Activated CD8-positive, alpha-beta memory T cell treated with anti-CD3 and anti-CD28 coated beads for 4 hours (primary cell): ENCODE data around the gene ATF7.
"Not testable (repeated sequence)": the region's sequence is repeated elsewhere in the genome, so short reads cannot be mapped to it uniquely, and the experiment has no call there.

Experiments used
- DNase-seq, 2 donors: peaks; one replicate each; pipeline ENCODE4 v3.0.0-alpha.2; 2020; ENCODE audit warnings: low read depth in 2 of 2

Gene ATF7

DNA sequence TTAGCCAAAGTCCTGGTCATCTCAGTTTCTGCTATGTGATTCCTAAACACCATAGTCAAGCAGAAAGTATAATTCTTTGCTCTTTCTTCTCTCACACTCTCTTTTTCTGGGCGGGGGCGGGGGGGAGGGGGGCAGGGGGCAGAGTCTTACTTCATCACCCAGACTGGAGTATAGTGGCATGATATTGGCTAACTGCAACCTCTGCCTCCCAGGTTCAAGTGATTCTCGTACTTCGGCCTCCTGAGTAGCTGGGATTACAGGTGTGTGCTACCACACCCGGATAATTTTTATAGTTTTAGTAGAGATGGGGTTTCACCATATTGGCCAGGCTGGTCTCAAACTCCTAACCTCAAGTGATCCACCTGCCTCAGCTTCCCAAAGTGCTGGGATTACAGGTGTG lies 60.8 kb downstream of the ATF7 start:
- DNase-seq, result not testable (repeated sequence)

DNA sequence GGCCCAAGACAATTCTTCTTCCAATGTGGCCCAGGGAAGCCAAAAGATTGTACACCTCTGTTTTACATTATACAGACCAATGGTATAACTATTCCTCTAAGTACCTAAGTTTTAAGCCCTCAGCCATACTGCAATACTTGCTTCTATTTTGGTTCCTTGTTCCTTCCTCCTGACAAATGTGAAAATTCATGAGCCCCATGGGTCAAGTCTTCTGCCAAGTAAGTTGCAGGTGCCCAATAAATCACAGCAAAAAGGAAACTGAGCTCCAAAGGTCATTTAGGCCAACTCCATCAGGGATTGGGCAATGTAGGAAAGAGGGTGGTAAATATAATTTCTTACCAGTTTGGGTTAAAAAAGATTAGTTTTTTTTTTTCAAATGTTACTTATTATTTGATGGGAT lies 61.2 kb downstream of the ATF7 start:
- DNase-seq, result no peak

DNA sequence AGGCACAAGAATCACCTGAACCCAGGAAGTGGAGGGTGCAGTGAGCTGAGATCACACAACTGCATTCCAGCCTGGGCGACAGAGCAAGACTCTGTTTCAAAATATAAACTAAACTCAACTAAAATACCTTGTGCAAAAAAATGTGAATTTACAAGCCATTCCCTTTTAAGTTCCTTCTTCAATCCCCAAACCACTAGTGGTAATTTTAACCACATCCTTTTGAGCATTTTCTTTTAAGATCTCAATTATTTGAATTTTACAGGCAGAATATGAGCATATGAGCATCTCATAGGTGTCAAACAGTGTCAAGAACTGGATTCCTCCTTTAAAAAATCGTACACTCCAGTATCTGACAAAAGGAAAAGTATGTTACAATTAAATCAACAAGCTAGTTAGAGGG lies 61.9 kb downstream of the ATF7 start:
- no peak for DNase-seq

DNA sequence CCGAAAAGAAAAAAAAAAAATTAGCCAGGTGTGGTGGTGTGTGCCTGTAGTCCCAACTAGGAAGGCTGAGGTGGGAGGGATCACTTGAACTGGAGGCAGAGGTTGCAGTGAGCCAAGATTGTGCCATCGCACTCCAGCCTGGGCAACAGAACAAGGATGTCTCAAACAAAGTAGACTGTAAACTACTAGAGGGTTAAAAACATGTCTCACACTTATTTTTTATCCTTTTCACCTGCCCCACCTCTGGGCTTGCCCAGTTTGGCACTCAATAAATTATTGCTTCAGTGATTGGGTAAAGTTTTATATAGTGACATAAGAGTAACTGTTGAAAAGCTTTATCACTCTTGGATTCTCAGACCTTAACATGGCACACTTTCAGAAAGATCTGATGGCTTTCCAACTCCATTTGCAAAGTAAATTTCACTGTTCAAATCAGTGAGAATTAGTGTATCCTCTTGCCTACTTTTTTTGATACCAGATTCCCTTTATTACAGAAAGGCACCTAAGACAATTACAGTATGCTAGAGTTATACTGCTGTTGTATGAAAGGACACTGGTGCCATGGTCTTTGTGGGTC lies 62.6 kb downstream of the ATF7 start:
- DNase-seq, result no peak

DNA sequence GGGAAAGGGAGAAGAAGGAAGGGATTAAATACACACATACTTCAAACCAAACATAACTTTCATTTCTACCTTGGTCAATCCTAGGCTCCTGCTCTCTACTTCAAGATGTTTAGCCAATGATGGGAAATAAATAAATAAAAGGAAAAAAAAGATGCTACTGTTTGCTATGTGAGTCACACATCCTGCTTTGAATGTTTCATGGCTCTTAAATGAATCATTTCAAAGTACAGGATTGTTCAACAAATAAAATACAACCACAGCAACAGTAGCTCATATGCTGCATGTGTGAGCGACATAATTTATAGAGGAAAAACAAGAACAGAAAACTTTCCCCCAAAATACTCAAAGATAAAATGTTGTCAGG lies 64.6 kb downstream of the ATF7 start:
- no peak for DNase-seq

DNA sequence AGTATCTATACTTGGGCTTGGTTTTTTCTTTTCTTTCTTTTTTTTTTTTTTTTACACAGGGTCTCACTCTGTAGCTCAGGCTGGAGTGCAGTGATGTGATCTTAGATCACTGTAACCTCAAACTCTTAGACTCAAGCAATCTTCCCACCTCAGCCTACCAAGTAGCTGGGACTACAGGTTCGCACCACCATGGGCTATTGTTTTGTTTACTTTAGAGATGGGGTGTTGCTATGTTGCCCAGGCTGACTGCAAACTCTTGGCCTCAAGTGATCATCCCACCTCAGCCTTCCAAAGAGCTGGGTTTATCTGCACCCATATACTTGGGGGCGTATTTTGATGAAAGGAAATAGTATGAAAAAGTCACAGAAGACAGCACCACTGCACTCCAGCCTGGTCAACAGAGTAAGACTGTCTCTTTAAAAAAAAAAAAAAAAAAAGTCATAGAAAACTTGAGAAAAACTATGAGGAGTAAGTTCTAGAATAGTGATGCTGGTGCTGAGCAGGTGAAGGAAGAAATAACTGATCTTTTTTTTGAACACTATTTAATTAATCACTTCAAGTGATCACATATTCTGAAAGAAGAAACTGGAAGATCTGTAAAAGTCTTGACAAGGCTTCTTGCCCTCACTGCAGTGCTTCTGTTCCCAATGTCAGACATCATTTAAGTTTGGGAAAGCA lies 65.1 kb downstream of the ATF7 start:
- no peak for DNase-seq

DNA sequence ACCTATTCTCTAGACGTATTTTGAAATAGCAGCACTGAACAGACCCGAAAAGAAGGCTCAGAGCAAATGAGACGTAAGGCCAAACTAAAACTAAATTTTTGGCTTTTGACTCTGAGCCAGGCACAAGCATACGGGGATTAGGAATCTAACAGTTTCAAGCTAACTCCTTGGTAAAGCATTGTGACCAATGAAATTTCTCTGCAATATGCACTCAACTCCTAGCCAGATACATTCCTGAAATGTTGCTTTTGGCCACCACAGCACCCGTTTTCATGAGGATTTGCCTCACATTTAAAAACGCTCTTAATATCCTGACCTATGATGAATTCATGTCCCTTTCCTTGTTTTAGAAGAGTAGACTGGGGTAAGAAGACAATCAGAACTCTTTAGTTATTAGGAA lies 65.8 kb downstream of the ATF7 start:
- no peak for DNase-seq

DNA sequence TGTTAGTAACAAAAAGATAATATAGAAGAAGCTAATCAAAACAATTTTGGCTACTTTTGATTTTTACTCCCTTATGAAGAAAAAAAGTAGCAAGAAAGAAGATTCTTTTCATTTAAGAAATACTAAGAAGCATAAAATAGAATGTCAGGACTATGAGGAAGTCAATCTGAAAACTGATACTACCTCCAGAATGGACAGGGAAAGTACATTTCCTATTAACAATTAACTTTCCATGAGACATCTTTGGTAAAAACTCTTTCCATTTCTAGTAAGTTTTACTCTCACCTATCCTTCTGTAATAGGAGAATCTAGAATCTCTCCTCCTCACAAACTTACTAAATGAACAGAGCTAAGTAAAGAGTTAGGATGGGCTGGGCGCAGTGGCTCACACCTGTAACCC lies 67.6 kb downstream of the ATF7 start:
- DNase-seq, result no peak

DNA sequence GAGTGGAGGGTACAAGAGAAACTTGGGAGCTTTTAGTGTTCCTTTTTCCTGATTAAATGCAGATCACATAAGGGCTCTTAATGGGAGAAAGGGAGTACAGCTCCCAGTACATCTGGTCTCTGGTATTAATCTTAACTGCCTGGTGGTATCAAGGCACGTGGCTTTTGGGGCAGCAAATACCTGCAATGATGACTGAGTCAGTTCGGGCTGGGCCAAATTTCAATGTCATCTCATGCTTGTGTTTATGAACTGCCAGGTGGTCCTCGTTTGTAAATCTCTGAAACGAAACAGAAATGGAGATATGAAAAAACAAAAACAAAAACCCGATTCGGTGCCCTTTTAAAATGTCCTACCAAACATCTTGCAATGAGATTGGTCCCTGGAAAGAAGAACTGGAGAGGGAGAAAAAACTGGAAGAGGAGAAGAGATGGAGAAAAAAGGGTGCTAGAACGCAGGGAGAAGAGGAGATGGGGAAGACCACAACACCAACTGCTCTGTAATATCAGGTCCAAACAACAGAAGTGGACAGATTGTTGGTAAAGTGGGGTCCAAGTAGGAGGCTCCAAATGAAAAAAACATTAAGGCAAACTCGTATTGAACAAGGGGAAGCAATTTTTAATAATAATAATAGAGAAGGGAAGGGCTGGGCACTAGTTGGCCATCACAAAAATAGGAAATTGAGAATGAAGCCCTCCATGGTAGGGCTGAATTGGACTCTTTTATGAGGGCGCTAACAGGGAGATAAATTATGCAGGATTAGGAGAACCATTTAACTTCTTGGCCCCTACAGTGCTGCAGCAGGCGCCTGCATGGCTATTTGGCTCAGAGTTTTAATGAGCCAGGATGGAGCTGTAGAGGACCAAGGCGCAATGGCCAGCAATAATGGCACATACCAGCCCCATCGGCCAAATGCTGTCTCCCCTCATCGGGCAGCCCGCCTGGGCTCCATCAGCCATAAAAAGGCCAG lies 73.5 kb downstream of the ATF7 start:
- no peak for DNase-seq

DNA sequence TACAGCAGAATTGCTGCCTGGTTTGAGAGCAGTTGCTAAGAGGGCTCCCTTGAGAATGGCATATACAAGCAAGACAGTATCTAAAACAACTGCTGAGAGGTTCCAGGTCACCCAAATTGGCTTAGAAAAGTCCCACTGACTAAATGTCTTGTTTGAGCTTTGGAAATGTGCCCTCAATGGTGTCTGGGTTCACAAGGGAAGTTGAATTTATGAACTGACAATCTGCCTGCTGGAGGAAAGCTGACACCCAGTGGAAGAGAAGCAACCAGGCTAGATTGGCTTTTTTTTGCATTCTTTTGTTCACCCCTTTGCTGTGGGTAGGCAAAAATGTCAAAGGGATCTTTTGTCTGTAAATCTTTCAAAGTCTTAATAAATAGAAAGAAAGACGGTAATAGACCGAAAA lies 74.3 kb downstream of the ATF7 start:
- DNase-seq, result no peak

DNA sequence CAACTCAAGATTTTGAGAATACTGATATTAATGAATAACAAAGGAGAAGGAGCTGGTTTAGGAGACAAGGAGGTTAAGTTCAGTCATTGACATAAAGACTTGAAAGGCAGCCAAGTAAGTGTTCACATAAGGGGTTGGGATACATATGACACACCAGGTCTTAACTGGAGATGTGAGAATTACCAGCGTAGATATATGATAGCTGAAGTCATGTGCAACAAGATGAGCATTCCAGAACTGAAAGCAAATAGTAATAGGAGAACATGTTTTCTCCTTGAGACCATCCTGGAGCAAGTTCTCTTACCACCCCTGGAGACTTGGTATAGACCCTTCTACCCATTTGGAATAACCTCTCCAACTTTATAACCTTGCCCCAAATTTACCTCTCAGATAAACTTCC lies 75.6 kb downstream of the ATF7 start:
- no peak for DNase-seq

DNA sequence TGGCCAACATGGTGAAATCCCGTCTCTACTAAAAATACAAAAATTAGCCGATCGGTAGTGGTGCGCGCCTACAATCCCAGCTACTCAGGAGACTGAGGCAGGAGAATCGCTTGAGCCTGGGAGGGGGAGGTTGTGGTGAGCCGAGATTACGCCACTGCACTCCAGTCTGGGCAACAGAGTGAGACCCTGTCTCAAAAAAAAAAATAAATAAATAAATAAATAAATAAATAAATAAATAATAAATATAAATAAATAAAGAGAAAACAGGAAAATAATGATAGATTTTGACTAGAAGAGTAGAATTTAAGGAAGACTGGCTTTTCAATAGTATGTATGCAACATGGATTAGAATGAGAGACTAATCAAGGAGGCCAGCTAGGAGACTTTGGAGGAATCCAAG lies 76.1 kb downstream of the ATF7 start:
- DNase-seq, result not testable (repeated sequence)

DNA sequence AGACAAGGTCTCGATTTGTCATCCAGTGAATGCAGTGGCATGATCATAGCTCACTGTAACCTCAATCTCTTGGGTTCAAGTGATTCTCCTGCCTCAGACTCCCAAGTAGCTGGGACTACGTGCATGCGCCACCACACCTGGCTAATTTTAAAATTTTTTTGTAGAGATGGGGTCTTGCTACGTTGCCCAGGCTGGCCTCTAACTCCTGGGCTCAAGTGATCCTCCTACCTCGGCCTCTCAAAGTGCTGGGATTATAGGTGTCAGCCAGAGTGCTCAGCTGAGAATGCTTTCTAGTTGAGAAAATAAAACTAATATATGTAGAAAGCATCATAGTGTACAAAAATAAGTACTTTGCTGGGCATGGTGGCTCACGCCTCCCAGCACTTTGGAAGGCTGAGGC lies 77.8 kb downstream of the ATF7 start:
- not testable (repeated sequence) for DNase-seq

DNA sequence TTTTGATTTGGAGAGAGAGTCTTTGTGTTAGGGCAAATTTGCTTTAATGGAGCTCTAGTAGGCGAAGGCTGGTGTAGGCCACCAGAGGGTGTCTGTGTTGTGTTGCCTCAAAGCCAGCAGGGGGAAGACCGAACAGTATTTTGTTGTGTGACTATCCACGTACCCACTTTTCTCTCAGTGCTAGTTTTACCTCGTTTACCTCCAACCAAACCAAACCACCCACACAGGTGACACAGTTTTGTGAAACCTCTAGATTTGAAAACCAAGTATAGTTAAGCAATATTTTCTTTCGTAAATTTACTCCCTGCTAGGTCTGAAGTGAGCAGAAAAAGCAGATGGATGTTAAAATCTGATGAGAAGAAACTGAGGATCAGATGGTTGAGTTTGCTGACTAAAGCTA lies 82.6 kb downstream of the ATF7 start:
- peak in 1 of 2 donors; percentile 13 for DNase-seq

DNA sequence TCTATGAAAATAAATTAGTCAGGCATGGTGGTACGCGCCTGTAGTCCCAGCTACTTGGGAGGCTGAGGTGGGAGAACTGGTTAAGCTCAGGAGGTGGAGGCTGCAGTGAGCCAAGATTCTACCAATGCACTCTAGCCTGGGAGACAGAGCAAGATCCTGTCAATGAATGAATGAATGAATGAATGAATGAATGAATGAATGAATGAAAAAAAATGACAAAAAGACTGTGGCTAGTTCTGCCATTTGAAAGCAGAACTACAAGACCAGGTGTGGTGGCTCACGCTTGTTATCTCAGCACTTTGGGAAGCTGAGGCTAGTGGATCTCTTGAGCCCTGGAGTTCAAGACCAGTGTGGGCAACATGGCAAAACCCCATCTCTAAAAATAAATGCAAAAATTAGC lies 86.7 kb downstream of the ATF7 start:
- no peak for DNase-seq

DNA sequence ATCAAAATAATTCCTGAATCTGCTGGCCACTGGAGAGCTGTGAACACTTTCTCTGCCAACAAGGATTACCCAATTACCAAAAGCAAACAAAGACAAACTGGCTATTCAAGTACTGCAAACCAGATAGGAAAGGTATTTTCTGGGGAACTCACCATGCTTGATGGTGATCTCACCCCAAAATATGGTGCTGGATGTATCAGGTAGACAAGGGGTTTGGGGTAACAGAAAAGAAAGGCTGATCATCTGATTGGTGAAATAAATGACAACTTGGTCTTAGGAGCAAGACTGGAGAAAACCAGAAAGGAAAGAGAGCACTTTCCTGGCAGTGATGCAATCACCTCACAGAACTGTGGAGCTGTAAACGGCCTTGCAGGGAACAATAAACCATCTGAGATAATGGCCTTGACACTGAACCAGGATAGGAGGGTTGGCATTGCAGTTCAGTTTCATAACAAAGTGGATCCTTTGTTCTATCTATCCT lies 87.9 kb downstream of the ATF7 start:
- DNase-seq, result no peak

DNA sequence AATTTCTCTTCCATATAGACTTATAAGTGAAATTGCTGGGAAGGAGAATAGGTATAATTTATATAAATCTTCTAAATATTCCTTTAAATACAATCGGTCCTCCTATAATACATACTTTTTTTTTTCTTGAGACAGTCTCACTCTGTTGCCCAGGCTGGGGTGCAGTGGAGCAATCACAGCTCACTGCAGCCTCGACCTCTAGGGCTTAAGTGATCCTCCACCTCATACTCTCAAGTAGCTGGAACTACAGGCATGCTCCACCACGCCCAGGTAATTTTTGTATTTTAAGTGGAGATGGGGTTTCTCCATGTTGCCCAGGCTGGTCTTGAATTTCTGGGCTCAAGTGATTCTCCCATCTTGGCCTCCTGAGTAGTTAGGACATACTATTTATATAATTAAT lies 89.2 kb downstream of the ATF7 start:
- no peak for DNase-seq

DNA sequence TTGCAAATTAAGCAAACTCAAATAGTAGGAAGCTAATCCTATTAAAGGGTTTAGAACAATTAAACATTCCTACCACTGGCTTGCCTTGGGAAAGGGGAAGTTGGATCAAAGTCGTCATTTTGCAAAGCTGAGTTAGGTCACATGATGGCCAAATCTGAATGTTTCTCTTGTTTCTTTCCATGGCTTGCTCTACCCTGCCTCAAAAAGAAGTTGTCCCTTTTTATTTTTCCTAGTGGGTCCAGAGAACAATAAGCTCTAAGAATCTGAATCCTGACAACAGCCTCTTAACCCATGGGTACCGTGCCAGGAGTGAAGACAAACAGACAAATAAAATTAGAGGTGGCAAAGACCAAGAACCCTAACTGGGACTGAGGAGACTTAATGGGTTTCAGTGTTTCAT lies 92.7 kb downstream of the ATF7 start:
- DNase-seq, result no peak

DNA sequence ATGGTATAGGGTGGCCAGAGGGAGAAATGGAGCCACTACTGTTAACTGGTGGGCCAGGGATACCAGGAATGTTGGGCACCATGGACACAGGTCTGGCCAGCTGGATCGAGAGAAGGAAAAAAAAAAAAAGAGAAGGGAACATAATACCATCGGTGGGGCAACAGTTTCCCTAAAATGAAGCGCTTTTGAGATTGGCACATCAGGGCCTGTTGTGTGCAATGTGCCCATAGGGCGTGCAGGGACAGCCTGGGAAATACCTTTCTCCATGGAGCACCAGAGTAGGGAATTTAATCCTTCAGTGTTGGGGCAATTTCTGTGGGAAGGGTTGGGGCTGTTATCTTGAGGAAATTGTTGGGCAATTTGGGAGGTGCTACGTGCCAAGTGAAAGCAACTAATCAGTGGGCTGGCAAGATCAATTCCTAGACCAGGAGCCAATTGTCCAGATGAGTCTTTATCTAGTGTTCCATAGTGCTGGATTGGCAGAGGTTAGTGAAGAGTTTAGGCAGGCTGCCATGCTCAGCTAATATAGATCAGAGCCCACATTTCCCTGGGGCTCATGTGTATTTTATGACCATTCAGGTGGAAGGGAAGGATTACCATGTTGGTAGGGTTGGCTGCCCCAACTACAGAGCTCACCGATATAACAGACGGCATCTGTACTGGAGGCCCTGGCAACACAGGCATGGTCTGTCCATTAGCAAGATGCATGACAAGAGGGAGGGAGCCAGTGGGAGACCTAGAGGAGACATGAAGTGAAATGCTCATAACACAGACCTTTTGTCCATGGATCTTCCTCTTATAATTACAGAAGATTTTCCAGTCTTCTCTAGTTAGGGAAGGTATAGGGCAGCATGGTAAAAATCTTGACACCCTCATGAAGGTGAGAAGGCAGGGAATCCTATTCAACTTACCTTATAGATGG lies 93.4 kb downstream of the ATF7 start:
- no peak for DNase-seq

DNA sequence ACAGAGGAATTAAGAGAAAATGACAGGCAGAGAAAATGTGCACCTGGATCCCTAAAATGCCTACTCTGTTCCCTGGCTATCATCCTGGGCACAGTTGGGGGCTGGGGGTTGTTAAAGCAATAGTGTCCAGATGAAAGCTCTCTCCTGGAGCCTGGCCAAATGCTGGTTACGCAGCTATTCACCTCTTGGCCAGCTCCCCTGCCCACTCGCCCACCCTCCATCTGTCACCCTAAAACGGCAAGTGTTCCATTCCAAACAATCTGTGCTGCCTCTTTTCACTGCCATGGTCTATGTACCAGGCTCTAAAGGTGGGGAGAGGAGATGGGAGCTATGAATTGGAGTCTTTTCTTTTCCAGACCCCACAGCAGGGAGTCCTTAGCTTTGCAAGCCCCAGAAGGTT lies 94.2 kb downstream of the ATF7 start:
- no peak for DNase-seq

DNA sequence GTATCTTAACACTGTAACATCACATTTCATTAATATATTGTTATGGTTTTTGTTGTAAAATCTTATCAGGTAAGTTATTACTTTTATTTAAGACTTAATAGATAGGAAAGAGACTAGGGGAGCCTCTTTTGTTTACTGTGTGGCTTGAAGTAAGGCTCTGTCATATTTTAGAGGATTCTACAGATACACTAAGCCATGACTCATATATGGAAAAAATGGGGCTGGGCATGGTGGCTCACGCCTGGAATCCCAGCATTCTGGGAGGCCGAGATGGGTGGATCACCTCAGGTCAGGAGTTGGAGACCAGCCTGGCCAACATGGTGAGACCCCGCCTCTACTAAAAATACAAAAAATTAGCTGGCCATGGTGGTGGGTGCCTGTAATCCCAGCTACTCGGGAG lies 95.3 kb downstream of the ATF7 start:
- no peak for DNase-seq

DNA sequence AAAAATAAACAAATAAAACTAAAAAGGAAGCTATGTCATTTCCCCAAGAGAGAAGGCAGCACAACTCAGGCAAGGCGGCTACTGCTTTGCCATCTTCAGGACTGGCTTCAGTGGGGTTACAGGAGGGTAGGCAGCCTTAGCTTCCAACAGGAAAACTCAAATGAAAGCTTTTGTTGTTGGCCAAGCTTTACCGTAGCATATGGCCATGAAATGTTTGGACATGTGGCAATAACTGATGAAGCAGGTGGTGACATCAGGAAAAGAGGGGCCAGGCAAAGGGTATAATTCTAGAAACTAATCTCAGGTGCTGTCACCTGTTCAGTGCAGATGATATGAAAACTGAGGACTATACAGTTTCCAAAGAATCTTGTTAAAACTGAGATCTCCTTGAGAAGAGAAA lies 96.1 kb downstream of the ATF7 start:
- DNase-seq, result no peak
